ENCODE measurements around the gene GAD2. TPM values are rescaled to one million over a fixed set of nuclear protein-coding genes. Genes with fewer than 3 reads are reported as not detected.

Gene GAD2
- polyA plus RNA-seq, 1 experiment, result not detected

DNA sequence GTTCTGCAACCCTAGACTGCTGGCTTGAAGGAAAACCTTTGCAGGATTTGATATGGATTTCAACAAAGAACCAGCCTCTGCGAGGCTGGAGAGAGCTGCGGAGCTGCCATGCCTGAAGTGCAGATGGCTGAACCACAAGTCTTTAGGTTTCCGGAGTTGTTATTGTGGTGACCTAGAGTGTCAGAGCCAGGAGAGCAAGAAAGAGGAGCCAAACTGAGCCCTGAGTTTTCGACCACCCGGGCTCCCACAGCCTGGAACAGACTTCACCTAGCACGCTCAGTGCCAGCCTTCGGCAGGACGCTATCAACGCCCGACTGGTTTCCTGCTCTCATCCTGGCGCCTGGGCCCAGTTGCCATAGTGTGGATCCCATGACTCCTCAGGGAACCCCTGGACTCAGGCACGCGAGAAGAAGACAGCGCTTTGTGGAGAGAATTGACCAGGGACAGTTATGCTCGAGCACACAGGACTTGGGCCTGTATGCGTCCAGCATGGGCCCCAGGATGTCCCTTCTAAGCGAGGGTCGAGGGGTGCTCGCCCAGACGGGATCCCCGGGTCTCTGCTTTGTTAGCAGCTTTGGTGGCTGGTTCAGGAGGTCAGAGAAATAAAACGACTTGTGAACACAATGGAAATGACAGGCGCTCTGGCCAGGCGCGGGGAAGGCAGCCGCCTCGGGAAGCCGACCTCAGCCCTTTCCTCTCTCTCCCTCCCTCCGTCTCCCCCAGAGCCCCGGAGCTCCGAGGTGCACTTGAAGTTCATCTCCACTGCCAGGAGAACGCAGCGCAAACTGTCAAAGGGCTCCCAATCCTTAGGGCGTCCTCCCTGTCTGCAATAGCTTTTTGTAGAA, 1.8 kb upstream of the GAD2 start:
- CTCF ChIA-PET, result no interaction called here
- DNase-seq (ENCODE audit: low read depth, low spot score), result no peak
- peaks cover 27% of the 10 kb centered on the region; the same call in 1 of the 2 replicates for H3K9me3 ChIP-seq (ENCODE audit: control insufficient read depth, insufficient read depth, low read length)
- H3K4me3 ChIP-seq (ENCODE audit: low read depth, low read length), result no peak overlapping the region
- TF ChIP-seq, protein P1, sequence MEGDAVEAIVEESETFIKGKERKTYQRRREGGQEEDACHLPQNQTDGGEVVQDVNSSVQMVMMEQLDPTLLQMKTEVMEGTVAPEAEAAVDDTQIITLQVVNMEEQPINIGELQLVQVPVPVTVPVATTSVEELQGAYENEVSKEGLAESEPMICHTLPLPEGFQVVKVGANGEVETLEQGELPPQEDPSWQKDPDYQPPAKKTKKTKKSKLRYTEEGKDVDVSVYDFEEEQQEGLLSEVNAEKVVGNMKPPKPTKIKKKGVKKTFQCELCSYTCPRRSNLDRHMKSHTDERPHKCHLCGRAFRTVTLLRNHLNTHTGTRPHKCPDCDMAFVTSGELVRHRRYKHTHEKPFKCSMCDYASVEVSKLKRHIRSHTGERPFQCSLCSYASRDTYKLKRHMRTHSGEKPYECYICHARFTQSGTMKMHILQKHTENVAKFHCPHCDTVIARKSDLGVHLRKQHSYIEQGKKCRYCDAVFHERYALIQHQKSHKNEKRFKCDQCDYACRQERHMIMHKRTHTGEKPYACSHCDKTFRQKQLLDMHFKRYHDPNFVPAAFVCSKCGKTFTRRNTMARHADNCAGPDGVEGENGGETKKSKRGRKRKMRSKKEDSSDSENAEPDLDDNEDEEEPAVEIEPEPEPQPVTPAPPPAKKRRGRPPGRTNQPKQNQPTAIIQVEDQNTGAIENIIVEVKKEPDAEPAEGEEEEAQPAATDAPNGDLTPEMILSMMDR (IDR thresholded peaks at IDR 0.05; ENCODE audit: low read depth, low read length), result no peak
- H3K27ac ChIP-seq (ENCODE audit: low read depth, low read length), result no peak overlapping the region
- POLR2A ChIA-PET, result no interaction called here
- peaks cover 10% of the 10 kb centered on the region for H3K27me3 ChIP-seq (ENCODE audit: control insufficient read depth, insufficient read depth, low read length)

DNA sequence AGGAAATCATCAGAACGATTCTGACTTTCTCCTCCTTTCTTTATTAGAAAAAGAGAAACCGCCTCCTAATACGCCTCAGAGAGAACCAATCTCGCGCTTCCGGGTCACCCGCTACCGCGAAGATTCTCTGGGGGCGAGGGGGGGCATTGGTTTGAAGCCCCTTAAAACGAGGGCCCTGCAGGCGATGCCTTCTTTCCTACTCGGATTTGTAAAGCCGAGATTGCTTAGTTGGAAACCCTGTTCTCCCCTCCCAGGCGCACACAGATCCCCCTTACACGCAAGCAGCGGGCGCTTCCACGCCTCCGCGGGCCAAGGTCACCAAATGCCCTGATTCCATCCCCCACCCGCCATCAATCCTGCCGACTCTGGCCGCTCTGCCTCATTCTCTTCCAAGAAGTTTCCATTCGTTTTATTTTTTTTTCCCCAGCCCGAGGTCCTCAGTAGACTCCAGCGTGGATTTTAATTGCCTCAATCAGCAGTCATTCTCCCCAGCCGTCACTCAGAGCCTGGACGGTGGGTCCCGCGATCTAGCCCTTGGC, 1.1 kb upstream of the GAD2 start:
- ChIA-PET POLR2A (no interaction called here), CTCF (no interaction called here)
- TF ChIP-seq, protein P1 (IDR thresholded peaks at IDR 0.05; ENCODE audit: low read depth, low read length), result no peak
- Histone ChIP-seq H3K27ac (ENCODE audit: low read depth, low read length) (no peak overlapping the region), H3K4me3 (ENCODE audit: low read depth, low read length) (no peak overlapping the region), H3K9me3 (ENCODE audit: control insufficient read depth, insufficient read depth, low read length) (peaks cover 27% of the 10 kb centered on the region; the same call in 1 of the 2 replicates), H3K27me3 (ENCODE audit: control insufficient read depth, insufficient read depth, low read length) (peaks cover 10% of the 10 kb centered on the region)
- no peak for DNase-seq (ENCODE audit: low read depth, low spot score)

DNA sequence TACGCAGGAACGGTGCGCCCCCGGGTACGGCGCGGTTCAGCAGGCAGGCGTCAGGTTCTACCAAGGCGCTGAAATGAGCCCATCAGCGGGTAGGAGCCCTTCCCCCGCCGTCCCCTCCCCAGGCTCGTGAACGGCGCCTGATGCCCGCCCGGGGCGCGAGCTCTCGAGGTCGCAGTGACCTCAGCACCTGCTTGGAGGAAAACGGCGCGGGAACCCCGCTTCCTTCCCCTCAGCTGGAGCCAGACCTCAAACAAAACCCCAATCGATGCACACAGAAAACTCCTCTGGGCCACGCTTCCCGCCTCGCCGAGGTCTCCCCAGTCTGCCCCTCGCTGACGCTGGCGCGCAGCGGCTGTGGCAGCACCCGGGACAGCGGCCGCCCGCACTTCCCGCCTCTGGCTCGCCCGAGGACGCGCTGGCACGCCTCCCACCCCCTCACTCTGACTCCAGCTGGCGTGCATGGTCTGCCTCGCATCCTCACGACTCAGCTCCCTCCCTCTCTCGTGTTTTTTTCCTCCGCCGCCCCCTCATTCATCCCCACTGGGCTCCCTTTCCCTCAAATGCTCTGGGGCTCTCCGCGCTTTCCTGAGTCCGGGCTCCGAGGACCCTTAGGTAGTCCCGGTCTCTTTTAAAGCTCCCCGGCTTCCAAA, 514 bp upstream of the GAD2 start:
- POLR2A ChIA-PET, result no interaction called here
- TF ChIP-seq, protein P1 (IDR thresholded peaks at IDR 0.05; ENCODE audit: low read depth, low read length), result no peak
- peaks cover 27% of the 10 kb centered on the region; the same call in 1 of the 2 replicates for H3K9me3 ChIP-seq (ENCODE audit: control insufficient read depth, insufficient read depth, low read length)
- DNase-seq (ENCODE audit: low read depth, low spot score), result no peak
- H3K4me3 ChIP-seq (ENCODE audit: low read depth, low read length), result no peak overlapping the region
- peaks cover 10% of the 10 kb centered on the region for H3K27me3 ChIP-seq (ENCODE audit: control insufficient read depth, insufficient read depth, low read length)
- CTCF ChIA-PET, result no interaction called here
- no peak overlapping the region for H3K27ac ChIP-seq (ENCODE audit: low read depth, low read length)

DNA sequence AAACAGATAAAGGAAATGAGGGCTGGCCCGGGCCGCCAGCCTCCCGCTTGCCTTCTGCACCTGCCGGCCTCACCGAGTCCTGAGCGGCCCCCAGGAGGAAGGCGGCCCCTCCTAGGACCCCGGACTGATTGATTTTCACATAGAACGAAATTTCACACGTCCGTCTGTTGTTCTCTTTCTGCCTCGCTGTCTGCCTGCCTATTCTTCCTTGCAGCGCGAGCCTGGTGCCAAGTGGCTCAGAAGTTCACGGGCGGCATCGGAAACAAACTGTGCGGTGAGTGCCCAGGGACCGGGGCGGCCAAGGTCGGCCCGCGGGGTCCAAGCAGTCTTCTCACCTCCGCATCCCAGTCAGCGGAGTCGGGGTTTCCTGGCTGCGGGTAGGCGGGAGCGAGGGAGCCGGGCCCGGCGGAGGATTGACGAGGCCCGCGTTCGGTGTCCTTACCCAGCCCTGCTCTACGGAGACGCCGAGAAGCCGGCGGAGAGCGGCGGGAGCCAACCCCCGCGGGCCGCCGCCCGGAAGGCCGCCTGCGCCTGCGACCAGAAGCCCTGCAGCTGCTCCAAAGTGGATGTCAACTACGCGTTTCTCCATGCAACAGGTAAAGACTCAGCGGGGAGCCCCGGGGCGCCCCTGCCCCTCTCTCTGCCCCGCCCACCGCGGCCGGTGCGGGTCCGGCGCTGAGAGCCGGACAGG, 967 bp downstream of the GAD2 start:
- peaks cover 10% of the 10 kb centered on the region for H3K27me3 ChIP-seq (ENCODE audit: control insufficient read depth, insufficient read depth, low read length)
- TF ChIP-seq, protein P1 (IDR thresholded peaks at IDR 0.05; ENCODE audit: low read depth, low read length), result no peak

More for the DNA sequence above, 967 bp downstream of the GAD2 start:
- DNase-seq (ENCODE audit: low read depth, low spot score), result no peak
- H3K4me3 ChIP-seq (ENCODE audit: low read depth, low read length), result no peak overlapping the region
- H3K27ac ChIP-seq (ENCODE audit: low read depth, low read length), result no peak overlapping the region
- CTCF ChIA-PET, result no interaction called here
- POLR2A ChIA-PET, result no interaction called here
- H3K9me3 ChIP-seq (ENCODE audit: control insufficient read depth, insufficient read depth, low read length), result peaks cover 25% of the 10 kb centered on the region; the same call in 1 of the 2 replicates
